ENCODE measurements around the gene HRH2.
A peak's percentile ranks its signal among the peaks of the same experiment; 100 is the strongest.
"Not testable (repeated sequence)": the region's sequence is repeated elsewhere in the genome, so short reads cannot be mapped to it uniquely, and the experiment has no call there.

HRH2 gene

GRCh38 chr5:175642998-175643397 is 14.9 kb upstream of the HRH2 start:
- no peak for DNase-seq (ENCODE audit: low read depth in 1 of 2, low spot score in 1 of 2)

- no peak for DNase-seq (ENCODE audit: low read depth in 1 of 2, low spot score in 1 of 2)
Measured at GRCh38 chr5:175646251-175646650, 11.6 kb upstream of the HRH2 start.

GRCh38 chr5:175649967-175650366 is 7.9 kb upstream of the HRH2 start:
- no peak for DNase-seq (ENCODE audit: low read depth in 1 of 2, low spot score in 1 of 2)

GRCh38 chr5:175650430-175651205 is 7.3 kb upstream of the HRH2 start:
- DNase-seq (ENCODE audit: low read depth in 1 of 2, low spot score in 1 of 2) = not testable (repeated sequence)

GRCh38 chr5:175652741-175653663 is 4.9 kb upstream of the HRH2 start:
- DNase-seq (ENCODE audit: low read depth in 1 of 2, low spot score in 1 of 2) = peak; percentile 30 to 58

- DNase-seq (ENCODE audit: low read depth in 1 of 2, low spot score in 1 of 2) = no peak
Measured at GRCh38 chr5:175653763-175654162, 4.1 kb upstream of the HRH2 start.

GRCh38 chr5:175654339-175654738 is 3.5 kb upstream of the HRH2 start:
- DNase-seq (ENCODE audit: low read depth in 1 of 2, low spot score in 1 of 2) = no peak

GRCh38 chr5:175654807-175655206 is 3.1 kb upstream of the HRH2 start:
- DNase-seq (ENCODE audit: low read depth in 1 of 2, low spot score in 1 of 2) = no peak

- no peak for DNase-seq (ENCODE audit: low read depth in 1 of 2, low spot score in 1 of 2)
Measured at GRCh38 chr5:175655411-175655810, 2.5 kb upstream of the HRH2 start.

GRCh38 chr5:175656966-175657365 is 905 bp upstream of the HRH2 start:
- no peak for DNase-seq (ENCODE audit: low read depth in 1 of 2, low spot score in 1 of 2)

- DNase-seq (ENCODE audit: low read depth in 1 of 2, low spot score in 1 of 2) = no peak
Measured at GRCh38 chr5:175658299-175659145, 651 bp downstream of the HRH2 start.

GRCh38 chr5:175659546-175660253 is 1.8 kb downstream of the HRH2 start:
- DNase-seq (ENCODE audit: low read depth in 1 of 2, low spot score in 1 of 2) = no peak

- DNase-seq (ENCODE audit: low read depth in 1 of 2, low spot score in 1 of 2) = no peak
Measured at GRCh38 chr5:175663186-175664184, 5.6 kb downstream of the HRH2 start.

GRCh38 chr5:175664723-175665122 is 6.9 kb downstream of the HRH2 start:
- DNase-seq (ENCODE audit: low read depth in 1 of 2, low spot score in 1 of 2) = no peak

- no peak for DNase-seq (ENCODE audit: low read depth in 1 of 2, low spot score in 1 of 2)
Measured at GRCh38 chr5:175666216-175666615, 8.3 kb downstream of the HRH2 start.

- DNase-seq (ENCODE audit: low read depth in 1 of 2, low spot score in 1 of 2) = no peak
Measured at GRCh38 chr5:175668006-175668405, 10.1 kb downstream of the HRH2 start.

- DNase-seq (ENCODE audit: low read depth in 1 of 2, low spot score in 1 of 2) = no peak
Measured at GRCh38 chr5:175670372-175670771, 12.5 kb downstream of the HRH2 start.

GRCh38 chr5:175671013-175671412 is 13.1 kb downstream of the HRH2 start:
- DNase-seq (ENCODE audit: low read depth in 1 of 2, low spot score in 1 of 2) = no peak

GRCh38 chr5:175672976-175673648 is 15.2 kb downstream of the HRH2 start:
- no peak for DNase-seq (ENCODE audit: low read depth in 1 of 2, low spot score in 1 of 2)
